CD8-positive, alpha-beta memory T cell (primary cell): ENCODE results near the gene AJM1. TPM values are rescaled to one million over a fixed set of nuclear protein-coding genes. Genes with fewer than 3 reads are reported as not detected.
"Not testable (repeated sequence)": the region's sequence is repeated elsewhere in the genome, so short reads cannot be mapped to it uniquely, and the experiment has no call there.

Experiments
- CTCF ChIA-PET: fragments of 350-600 bp; sonication (Branson Sonifier 250); formaldehyde crosslinking; loops from one replicate; lab custom pipeline; 2021; ENCODE audit warnings: antibody characterized with exemption; lab: Charles Lee
- POLR2A ChIA-PET: fragments of 350-600 bp; sonication (Branson Sonifier 250); formaldehyde crosslinking; loops from one replicate; lab custom pipeline; 2021; ENCODE audit warnings: antibody characterized with exemption; lab: Charles Lee
- DNase-seq, 5 donors: peaks; one replicate each; pipeline versions ENCODE4 v3.0.0 to v3.0.0-alpha.2; 2020 to 2022; ENCODE audit warnings: mixed read lengths in 1 of 5
- H3K27ac ChIP-seq: one replicate; pipeline ENCODE4 v1.7.0; 2013; ENCODE audit warnings: low read depth, mild to moderate bottlenecking, low read length, moderate library complexity
- H3K27me3 ChIP-seq: 2 replicates; pipeline ENCODE4 v1.7.0; 2013; ENCODE audit warnings: low read length, mild to moderate bottlenecking; ENCODE audit not compliant: insufficient read depth, poor library complexity, severe bottlenecking
- H3K36me3 ChIP-seq: 2 replicates; pipeline ENCODE4 v1.7.0; 2013; ENCODE audit warnings: mild to moderate bottlenecking, low read length, moderate library complexity; ENCODE audit not compliant: insufficient read depth
- H3K4me1 ChIP-seq: 2 replicates; pipeline ENCODE4 v1.7.0; 2013; ENCODE audit warnings: mild to moderate bottlenecking, low read length, moderate library complexity; ENCODE audit not compliant: insufficient read depth
- H3K4me3 ChIP-seq: 2 replicates; pipeline ENCODE4 v1.7.0; 2013; ENCODE audit warnings: mild to moderate bottlenecking, low read length
- H3K9me3 ChIP-seq: 2 replicates; pipeline ENCODE4 v1.7.0; 2013; ENCODE audit warnings: mild to moderate bottlenecking, low read length
- H3K27ac Mint-ChIP-seq, 8 donors: one replicate each; pipeline ENCODE4 v1.8.0; 2020 to 2021; ENCODE audit warnings: mixed read lengths in 8 of 8, mild to moderate bottlenecking in 6 of 8, inconsistent platforms in 3 of 8, moderate library complexity in 3 of 8
- H3K27me3 Mint-ChIP-seq, 2 donors: one replicate each; pipeline ENCODE4 v1.8.0; 2020 to 2021; ENCODE audit warnings: mixed read lengths in 2 of 2, mild to moderate bottlenecking in 1 of 2, moderate library complexity in 1 of 2
- H3K36me3 Mint-ChIP-seq, 3 donors: one replicate each; pipeline ENCODE4 v1.8.0; 2020 to 2021; ENCODE audit warnings: mixed read lengths in 3 of 3, inconsistent platforms in 1 of 3, mild to moderate bottlenecking in 1 of 3
- H3K4me1 Mint-ChIP-seq, 3 donors: one replicate each; pipeline ENCODE4 v1.8.0; 2020 to 2021; ENCODE audit warnings: mixed read lengths in 3 of 3, inconsistent platforms in 1 of 3, mild to moderate bottlenecking in 1 of 3
- H3K4me3 Mint-ChIP-seq, 7 donors: one replicate each; pipeline ENCODE4 v1.8.0; 2020 to 2021; ENCODE audit warnings: mixed read lengths in 7 of 7, mild to moderate bottlenecking in 6 of 7, moderate library complexity in 4 of 7, inconsistent platforms in 2 of 7
- H3K9me3 Mint-ChIP-seq, 5 donors: one replicate each; pipeline ENCODE4 v1.8.0; 2020 to 2022; ENCODE audit warnings: mixed read lengths in 5 of 5, mild to moderate bottlenecking in 3 of 5, moderate library complexity in 2 of 5, inconsistent platforms in 1 of 5
- polyA plus RNA-seq: library from polyadenylated mRNA; unstranded; fragments of 300-500 nt; fragmentation: Illumina TruSeq; gene quantifications from one replicate; pipeline ENCODE4 v1.2.3, GENCODE V29; 2021
- total RNA-seq, 2 experiments: library from RNA; stranded (reverse); gene quantifications; one replicate each; pipeline ENCODE4 v1.2.3, GENCODE V29; 2021

The AJM1 gene
- total and polyA plus RNA-seq, 3 experiments from 2014 or later: 0.39 to 3.2 (median 3.2) TPM

DNA sequence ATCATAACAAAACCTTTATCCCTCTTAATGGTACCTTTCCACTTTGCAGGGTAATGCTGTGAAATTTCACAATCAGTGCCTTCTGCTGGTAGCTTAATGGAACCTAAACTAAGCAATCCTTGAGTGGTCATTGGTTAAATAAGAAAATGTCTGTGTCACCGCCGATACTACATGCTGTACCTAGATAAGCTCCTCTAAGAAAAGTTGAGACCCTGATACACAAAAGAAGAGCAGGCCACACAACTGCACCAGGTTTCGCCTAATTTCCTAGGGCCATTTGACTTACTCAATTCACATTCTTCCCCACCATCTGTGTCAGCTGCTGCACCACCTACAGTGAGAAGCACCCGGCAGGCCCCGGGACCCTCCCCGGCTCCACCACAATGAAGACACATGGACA lies 32.9 kb downstream of the AJM1 start:
- Mint-ChIP-seq H3K4me1 (no peaks in the 10 kb centered on the region), H3K4me3 (no peak overlapping the region), H3K27me3 (no peaks in the 10 kb centered on the region), H3K36me3 (no peaks in the 10 kb centered on the region), H3K9me3 (no peaks in the 10 kb centered on the region), H3K27ac (no peak overlapping the region)
- no peak for DNase-seq
- Histone ChIP-seq H3K4me3 (no peak overlapping the region), H3K36me3 (no peaks in the 10 kb centered on the region), H3K27me3 (no peaks in the 10 kb centered on the region), H3K9me3 (no peaks in the 10 kb centered on the region), H3K27ac (no peak overlapping the region), H3K4me1 (no peaks in the 10 kb centered on the region)
- POLR2A ChIA-PET: no interaction called here
- CTCF ChIA-PET: interaction anchor here (1.1 to 1.2 kb wide), 2 partner anchors 11 to 14 kb away, joined by 3 to 4 read pairs; no protein-coding TSS in a partner anchor

DNA sequence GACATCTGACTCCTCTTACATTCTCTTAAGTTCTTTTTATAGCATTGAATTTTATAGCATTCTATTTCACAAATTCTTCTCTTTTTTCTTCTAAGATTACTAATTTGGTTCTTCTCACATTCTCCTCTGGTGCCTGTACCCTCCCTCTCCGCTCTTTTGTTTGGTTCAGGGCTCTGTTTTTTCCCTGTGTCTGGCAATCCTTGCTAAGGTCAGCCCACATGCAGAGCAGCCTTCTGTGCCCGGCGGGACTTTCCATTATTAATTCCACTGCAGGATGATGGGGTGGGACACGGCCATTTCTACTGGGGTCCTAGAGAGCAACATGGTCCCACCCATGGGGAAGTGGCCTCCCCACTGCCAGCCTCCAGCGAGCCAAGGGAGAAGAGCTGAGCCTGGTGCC lies 34.2 kb downstream of the AJM1 start:
- no peak overlapping the region for H3K4me3 ChIP-seq
- no peaks in the 10 kb centered on the region for H3K9me3 Mint-ChIP-seq
- H3K27me3 ChIP-seq: no peaks in the 10 kb centered on the region
- DNase-seq: no peak
- no peak overlapping the region for H3K4me3 Mint-ChIP-seq
- ChIA-PET CTCF (no interaction called here), POLR2A (no interaction called here)
- H3K36me3 Mint-ChIP-seq: no peaks in the 10 kb centered on the region
- H3K9me3 ChIP-seq: no peaks in the 10 kb centered on the region
- no peaks in the 10 kb centered on the region for H3K36me3 ChIP-seq
- peak overlapping the region in 2 of 8 donors; percentile 63 to 88 for H3K27ac Mint-ChIP-seq
- H3K27ac ChIP-seq: no peak overlapping the region
- H3K27me3 Mint-ChIP-seq: no peaks in the 10 kb centered on the region
- peaks cover 2 to 4% (median 3%) of the 10 kb centered on the region in 3 donors for H3K4me1 Mint-ChIP-seq
- H3K4me1 ChIP-seq: peaks cover 2% of the 10 kb centered on the region

DNA sequence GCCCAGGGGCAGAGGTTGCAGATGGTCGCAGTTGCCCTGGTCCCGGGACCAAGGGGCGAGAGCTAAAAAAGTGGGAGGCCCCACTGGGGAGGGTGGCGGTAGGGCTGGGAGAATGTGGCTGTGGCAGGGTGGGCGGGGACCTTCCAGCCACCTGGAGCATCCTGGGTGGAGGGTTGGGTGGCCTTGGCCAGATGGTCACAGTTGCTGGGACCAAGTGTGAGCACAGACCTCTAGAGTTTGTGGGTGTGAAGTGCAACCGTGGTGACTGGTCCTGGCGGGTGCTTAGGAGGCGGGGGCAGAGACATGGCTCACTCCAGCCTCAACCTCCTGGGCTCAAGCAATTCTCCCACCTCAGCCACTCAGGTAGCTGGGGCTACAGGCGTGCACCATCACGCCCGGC lies 38.4 kb downstream of the AJM1 start:
- Mint-ChIP-seq H3K9me3 (no peaks in the 10 kb centered on the region), H3K27ac (peak overlapping the region in 1 of 8 donors; percentile 99)

DNA sequence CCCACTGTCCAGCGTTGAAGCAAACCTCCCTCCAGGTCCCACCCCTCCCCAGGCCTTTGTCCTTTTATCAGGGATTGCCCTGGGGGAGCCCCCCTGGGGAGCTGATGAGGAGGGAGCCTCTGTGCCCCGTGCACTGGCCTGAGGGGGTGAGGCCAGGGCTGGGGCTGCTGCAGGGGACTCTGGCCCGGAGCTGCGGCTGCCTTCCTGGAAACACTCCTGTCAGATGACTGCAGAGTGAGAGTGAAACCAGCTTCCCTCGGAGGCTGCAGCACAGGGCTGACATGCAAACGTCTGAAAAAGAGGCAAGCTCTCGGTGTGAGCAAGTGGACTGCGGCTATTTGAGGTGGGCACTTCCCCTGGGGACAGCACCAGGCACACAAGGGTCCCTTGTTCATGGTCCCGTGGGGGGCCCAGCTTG lies 39.4 kb downstream of the AJM1 start:
- peak overlapping the region; percentile 89 to 99 (median 94) for H3K27ac Mint-ChIP-seq
- Histone ChIP-seq H3K36me3 (no peaks in the 10 kb centered on the region), H3K4me3 (peak overlapping the region; percentile 83), H3K27me3 (no peaks in the 10 kb centered on the region), H3K27ac (peak overlapping the region; percentile 72), H3K4me1 (peaks cover 34% of the 10 kb centered on the region), H3K9me3 (no peaks in the 10 kb centered on the region)
- POLR2A ChIA-PET: interaction anchor here (0.5 to 1.7 kb wide), 3 partner anchors 15 to 39 kb away, joined by 4 to 5 read pairs (median 4); partner anchors contain the start of genes AJM1 and EDF1
- H3K27me3 Mint-ChIP-seq: no peaks in the 10 kb centered on the region
- no peaks in the 10 kb centered on the region for H3K9me3 Mint-ChIP-seq
- DNase-seq: peak in 2 of 5 donors; percentile 26 to 27
- no peaks in the 10 kb centered on the region for H3K36me3 Mint-ChIP-seq
- CTCF ChIA-PET: interaction anchor here (1.0 to 4.8 kb wide), 7 partner anchors 21 to 163 kb away, joined by 3 to 23 read pairs (median 4); partner anchors contain the start of gene AJM1
- H3K4me3 Mint-ChIP-seq: peak overlapping the region; percentile 76 to 93 (median 80)
- H3K4me1 Mint-ChIP-seq: peaks cover 17 to 34% (median 18%) of the 10 kb centered on the region in 3 donors

More for the DNA sequence above, 38.4 kb downstream of the AJM1 start:
- no peaks in the 10 kb centered on the region for H3K36me3 Mint-ChIP-seq
- Histone ChIP-seq H3K9me3 (no peaks in the 10 kb centered on the region), H3K27ac (no peak overlapping the region), H3K27me3 (no peaks in the 10 kb centered on the region), H3K4me3 (no peak overlapping the region), H3K4me1 (peaks cover 32% of the 10 kb centered on the region), H3K36me3 (no peaks in the 10 kb centered on the region)
- ChIA-PET POLR2A (interaction anchor here (0.7 to 1.7 kb wide), 2 partner anchors 14 to 255 kb away, joined by 3 to 5 read pairs; partner anchors contain the start of gene EDF1), CTCF (interaction anchor here (1.2 to 4.8 kb wide), 3 partner anchors 19 to 155 kb away, joined by 3 to 23 read pairs (median 7); partner anchors contain the start of gene AJM1)
- DNase-seq: no peak
- H3K4me1 Mint-ChIP-seq: peaks cover 17 to 34% (median 18%) of the 10 kb centered on the region in 3 donors
- peak overlapping the region in 3 of 7 donors; percentile 32 to 87 (median 85) for H3K4me3 Mint-ChIP-seq
- H3K27me3 Mint-ChIP-seq: no peaks in the 10 kb centered on the region

DNA sequence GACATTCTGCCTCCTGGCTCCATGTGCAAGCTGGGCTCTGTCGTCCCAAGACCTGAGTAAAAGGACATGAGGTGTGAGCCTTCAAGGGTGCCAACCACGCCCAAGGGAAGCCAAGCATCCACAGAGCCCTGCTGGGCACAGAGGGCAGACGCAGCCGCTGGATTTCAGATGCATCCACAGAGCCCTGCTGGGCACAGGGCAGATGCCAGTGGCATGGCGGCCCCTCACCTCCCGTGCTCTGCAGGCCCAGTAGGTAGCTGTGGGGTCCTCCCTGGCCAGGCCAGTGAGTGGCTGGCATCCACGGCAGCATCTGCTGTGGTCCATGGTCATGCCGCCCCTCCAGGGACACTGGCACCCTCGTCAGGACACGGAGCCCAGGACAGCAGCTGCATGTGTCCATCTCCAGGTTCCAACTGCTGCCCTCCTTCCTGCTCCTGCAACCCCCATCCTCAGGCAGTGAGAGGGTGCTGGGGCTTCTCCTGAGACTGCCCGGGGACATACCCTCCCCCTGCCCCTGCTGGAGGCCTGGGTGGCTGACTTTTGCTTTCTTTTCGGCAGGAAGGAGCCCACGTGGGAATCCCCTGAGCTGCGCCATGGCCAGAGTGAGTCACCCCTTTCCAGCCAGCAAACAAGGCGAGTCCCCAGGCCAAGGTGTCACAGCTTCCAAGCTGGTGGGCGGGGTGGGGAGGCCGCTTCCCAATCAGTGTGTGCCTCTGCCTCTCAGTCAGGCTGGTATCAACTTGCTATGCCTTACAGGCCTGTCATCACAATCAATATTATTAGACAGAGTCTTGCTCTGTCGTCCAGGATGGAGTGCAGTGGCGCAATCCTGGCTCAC lies 40.0 kb downstream of the AJM1 start:
- peaks cover 22 to 39% (median 22%) of the 10 kb centered on the region in 3 donors for H3K4me1 Mint-ChIP-seq
- ChIA-PET CTCF (interaction anchor here (1.0 to 4.8 kb wide), 7 partner anchors 22 to 163 kb away, joined by 3 to 23 read pairs (median 4); partner anchors contain the start of gene AJM1), POLR2A (interaction anchor here (0.5 to 1.7 kb wide), 4 partner anchors 16 to 40 kb away, joined by 3 to 5 read pairs (median 4); partner anchors contain the start of genes AJM1 and EDF1)
- H3K9me3 Mint-ChIP-seq: no peaks in the 10 kb centered on the region
- H3K27ac Mint-ChIP-seq: peak overlapping the region; percentile 89 to 99 (median 94)
- Histone ChIP-seq H3K36me3 (no peaks in the 10 kb centered on the region), H3K4me1 (peaks cover 34% of the 10 kb centered on the region), H3K4me3 (peak overlapping the region; percentile 83), H3K27me3 (no peaks in the 10 kb centered on the region), H3K9me3 (no peaks in the 10 kb centered on the region), H3K27ac (peak overlapping the region; percentile 72)
- H3K27me3 Mint-ChIP-seq: no peaks in the 10 kb centered on the region
- H3K36me3 Mint-ChIP-seq: peaks cover 0 to 3% (median 0%) of the 10 kb centered on the region in 3 donors
- peak overlapping the region; percentile 76 to 93 (median 80) for H3K4me3 Mint-ChIP-seq
- DNase-seq: peak; percentile 57 to 93 (median 85)

DNA sequence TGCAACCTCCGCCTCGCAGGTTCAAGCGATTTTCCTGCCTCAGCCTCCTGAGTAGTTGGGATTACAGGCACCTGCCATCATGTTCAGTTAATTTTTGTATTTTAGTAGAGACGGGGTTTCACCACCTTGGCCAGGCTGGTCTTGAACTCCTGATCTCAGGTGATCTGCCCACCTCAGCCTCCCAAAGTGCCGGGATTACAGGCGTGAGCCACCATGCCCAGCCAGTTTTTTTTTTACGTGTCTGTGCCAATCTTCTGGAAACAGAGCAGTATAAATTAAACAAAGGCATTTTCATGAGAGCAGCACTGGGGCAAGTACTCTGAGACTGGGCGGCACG lies 40.6 kb downstream of the AJM1 start:
- Mint-ChIP-seq H3K4me1 (peaks cover 25 to 45% (median 26%) of the 10 kb centered on the region in 3 donors), H3K4me3 (peak overlapping the region; percentile 76 to 93 (median 80)), H3K27ac (peak overlapping the region; percentile 89 to 99 (median 94))
- ChIA-PET POLR2A (interaction anchor here (0.5 to 1.4 kb wide), 2 partner anchors 19 to 46 kb away, joined by 4 to 9 read pairs; no protein-coding TSS in a partner anchor), CTCF (interaction anchor here (0.9 to 4.8 kb wide), 5 partner anchors 23 to 162 kb away, joined by 3 to 23 read pairs (median 4); partner anchors contain the start of gene AJM1)
- not testable (repeated sequence) for DNase-seq, H3K9me3 Mint-ChIP-seq, H3K27me3 ChIP-seq, H3K27me3 Mint-ChIP-seq, H3K36me3 ChIP-seq, H3K9me3 ChIP-seq, H3K4me3 ChIP-seq, H3K36me3 Mint-ChIP-seq
- H3K4me1 ChIP-seq: peaks cover 34% of the 10 kb centered on the region
- peak overlapping the region; percentile 51 for H3K27ac ChIP-seq

DNA sequence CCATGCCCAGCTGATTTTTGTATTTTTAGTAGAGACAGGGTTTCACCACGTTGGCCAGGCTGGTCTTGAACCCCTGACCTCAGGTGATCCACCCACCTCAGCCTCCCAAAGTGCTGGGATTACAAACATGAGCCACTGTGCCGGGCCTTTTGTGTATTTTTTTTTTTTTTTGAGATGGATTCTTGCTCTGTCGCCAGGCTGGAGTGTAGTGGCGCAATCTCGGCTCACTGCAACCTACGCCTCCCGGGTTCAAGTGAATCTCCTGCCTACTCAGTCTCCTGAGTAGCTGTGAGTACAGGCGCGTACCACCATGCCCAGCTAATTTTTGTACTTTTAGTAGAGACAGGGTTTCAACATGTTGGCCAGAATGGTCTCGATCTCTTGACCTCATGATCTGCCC lies 41.4 kb downstream of the AJM1 start:
- H3K9me3 ChIP-seq, H3K27ac ChIP-seq, POLR2A ChIA-PET, H3K36me3 Mint-ChIP-seq, DNase-seq, H3K36me3 ChIP-seq, H3K27me3 ChIP-seq, H3K9me3 Mint-ChIP-seq, H3K27me3 Mint-ChIP-seq, H3K4me3 ChIP-seq: not testable (repeated sequence)
- CTCF ChIA-PET: interaction anchor here (0.9 to 4.8 kb wide), 4 partner anchors 23 to 151 kb away, joined by 3 to 23 read pairs (median 8); partner anchors contain the start of gene AJM1
- Mint-ChIP-seq H3K4me3 (peak overlapping the region in 2 of 7 donors; percentile 28 to 87), H3K4me1 (peaks cover 27 to 52% (median 32%) of the 10 kb centered on the region in 3 donors), H3K27ac (peak overlapping the region; percentile 26 to 99 (median 92))
- H3K4me1 ChIP-seq: peaks cover 41% of the 10 kb centered on the region
